Hematopoietic multipotent progenitor cell (in vitro differentiated cells): ENCODE data around the gene LBX1. TPM values are rescaled to one million over a fixed set of nuclear protein-coding genes. Genes with fewer than 3 reads are reported as not detected.
"Not testable (repeated sequence)": the region's sequence is repeated elsewhere in the genome, so short reads cannot be mapped to it uniquely, and the experiment has no call there.

Source experiments
- DNase-seq, 3 donors: peaks; one replicate each; pipeline ENCODE4 v3.0.0-alpha.2; 2011 to 2015; ENCODE audit warnings: low read depth in 2 of 3, low spot score in 2 of 3
- total RNA-seq: library from RNA; depleted of rRNA; stranded (reverse); fragments of >200 nt; gene quantifications from one replicate; pipeline ENCODE4 v1.2.3, GENCODE V29; 2012

LBX1 gene
- total RNA-seq, 1 donor: not detected

DNA sequence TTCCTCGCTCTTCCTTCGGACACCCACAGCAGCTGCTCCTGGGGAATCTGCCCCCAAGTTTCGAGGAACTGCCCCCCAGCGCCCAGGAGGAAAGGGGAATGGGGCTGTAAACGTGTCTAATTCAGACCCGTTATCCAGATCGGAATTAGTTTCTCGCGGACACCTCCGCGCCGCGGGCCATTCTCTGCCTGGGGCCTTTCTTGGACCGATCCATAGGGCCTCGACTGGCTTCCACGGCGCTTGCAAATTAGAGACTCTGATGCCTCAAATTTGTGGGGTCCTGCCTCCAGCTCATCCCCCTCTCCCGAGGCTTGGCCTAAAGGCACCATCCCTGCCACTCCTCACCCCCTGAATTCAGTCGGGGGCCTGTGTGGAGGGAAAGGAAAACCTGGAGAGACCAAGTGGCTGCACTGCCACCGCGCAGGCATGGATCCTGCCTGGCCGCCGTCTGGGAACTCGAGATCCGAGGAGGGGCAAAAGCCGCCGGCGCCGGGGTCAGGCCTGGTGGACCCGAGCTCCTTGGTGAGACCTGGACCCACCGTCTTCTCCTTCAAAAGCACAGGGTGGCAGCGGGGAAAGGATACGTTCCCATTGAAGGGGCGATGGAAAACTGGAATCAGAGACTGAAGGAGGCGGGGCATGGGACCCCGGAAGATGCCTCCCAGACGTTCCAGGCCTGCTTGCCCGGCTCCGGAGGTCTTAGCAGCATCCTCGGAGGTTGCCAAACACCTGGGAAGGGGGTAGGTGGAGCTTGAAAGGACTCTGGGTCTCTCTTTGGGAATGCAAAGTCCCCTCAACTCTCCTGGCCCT is 13.7 kb downstream of the LBX1 start:
- DNase-seq: no peak

DNA sequence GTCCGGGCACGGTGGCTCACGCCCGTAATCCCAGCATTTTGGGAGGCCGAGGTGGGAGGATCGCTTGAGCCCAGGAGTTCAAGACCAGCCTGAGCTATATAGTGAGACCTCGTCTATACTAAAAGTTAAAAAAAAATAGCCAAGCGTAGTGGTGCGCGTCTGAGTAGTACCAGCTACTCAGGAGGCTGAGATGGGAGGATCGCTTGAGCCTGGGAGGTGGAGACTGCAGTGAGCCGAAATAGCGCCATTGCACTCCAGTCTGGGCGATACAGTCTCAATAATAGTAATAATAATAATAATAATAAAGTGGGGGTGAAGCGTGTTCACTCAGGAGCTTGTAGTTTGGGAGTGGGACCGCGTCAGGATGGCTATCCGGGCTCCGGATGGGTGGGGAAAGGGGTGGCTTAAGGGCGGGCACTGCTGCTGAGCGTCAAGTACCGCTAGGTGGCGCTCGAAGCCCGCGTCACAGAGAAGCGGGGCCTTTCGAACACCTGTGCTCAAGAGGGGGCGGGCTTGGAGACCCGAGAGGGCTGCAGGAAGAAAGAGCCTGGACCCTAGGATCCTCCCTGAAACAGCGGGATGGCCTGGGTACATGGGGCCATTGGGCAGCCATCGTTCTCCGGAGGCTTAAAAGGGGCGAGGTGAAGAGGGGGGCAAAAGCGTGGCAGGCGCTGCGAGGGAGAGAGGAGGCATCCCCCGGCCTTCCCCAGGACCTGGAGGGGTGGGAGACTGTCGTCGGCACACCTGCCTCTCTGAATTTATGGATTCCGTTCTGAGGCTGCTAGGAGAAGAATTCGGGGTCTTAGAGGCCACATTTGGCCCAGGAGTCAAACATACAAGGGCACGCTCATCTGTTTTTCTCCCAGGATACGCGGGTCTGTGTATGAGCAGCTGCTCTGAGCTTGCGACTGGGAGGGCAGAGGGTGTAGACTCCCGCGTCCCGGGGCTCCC is 14.5 kb downstream of the LBX1 start:
- DNase-seq: peak; percentile 63 to 73 (median 69)

DNA sequence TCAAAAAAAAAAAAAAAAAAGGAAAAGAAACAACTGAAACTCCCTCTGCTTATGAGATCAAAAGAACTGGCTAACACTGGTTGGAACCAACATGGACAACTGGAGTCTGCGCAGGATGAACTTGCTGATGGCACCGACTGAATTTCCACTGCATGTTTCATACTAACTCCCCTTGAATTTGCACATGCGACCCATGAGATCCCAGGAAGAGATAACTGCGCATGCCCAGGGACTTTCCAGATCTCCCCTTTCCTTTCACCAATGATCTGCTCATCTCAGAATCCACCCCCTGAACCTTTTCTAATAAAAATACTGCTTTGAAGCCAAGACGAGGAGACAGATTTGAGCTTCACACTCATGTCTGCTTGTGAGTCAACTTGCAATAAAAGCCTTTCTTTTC is 20.7 kb downstream of the LBX1 start:
- no peak for DNase-seq

DNA sequence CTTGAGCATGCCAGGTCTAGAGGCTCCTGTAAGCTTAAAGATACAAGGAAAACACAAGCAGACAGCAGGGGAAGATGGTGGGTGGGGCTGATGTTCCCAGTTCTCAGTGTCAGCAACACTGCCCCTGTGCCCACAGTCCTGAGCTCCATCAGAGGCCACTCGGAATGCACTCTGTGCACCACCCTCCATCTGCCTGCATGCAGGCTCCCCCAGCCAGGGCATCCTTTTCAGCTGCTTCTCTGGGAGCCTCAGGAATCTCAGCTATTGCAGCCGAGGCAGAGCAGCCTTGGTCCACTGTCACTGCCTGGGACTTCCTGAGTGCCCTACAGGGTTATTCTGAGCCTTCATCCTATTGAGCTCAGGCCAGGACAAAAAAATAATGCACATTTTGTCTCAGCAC is 22.2 kb downstream of the LBX1 start:
- DNase-seq: no peak

DNA sequence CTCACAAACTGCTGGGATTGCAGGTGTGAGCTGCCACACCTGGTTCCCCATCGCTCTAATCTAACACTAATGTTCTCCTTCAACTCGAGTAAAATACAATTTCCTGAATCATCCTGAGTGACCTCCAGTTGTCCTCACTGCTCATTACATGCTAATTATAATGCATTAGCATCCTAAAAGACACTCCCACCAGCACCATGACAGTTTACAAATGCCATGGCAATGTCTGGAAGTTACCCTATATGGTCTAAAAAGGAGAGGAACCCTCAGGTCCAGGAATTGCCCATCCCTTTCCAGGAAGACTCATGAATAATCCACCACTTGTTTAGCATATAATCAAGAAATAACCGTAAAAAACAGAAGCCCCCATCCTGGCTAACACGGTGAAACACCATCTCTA is 26.6 kb downstream of the LBX1 start:
- not testable (repeated sequence) for DNase-seq

DNA sequence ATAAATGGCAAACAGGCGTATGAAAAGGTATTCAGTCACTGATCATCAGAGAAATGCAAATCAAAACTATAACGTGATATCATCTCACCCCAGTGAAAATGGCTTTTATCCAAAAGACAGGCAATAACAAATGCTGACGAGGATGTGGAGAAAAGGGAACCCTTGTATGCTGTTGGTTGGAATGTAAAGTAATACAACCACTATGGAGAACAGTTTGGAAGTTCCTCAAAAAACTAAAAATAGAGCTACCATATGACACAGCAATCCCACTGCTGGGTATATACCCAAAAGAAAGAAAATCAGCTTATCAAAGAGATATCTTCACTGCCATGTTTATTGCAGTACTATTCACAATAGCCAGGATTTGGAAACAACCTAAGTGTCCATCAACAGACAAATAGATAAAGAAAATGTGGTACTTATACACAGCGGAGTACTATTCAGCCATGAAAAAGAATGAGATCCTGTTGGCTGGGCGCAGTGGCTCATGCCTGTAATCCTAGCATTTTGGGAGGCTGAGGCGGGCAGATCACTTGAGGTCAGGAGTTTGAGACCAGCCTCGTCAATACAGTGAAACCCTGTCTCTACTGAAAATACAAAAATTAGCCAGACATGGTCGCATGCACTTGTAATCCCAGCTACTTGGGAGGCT is 30.8 kb downstream of the LBX1 start:
- not testable (repeated sequence) for DNase-seq

DNA sequence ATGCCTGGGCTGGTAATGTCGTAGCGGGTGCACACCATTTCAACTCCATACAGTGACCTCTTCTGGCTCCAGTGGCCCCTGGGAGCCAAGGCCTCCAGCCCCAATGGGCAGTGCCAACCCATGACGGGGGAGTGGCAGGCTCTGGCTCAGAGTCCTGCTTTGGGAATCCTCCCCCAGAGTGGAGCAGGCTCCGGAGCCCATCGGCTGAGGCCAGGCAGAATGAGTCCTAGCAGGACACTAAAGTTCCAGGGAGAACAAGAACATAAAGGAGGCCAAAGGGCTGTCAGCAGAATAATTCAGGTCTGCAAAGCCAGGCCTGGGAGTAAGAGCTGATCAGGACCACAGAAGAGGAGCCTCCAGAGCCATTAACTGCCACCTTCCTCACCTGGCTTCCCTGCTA is 33.3 kb downstream of the LBX1 start:
- DNase-seq: no peak

DNA sequence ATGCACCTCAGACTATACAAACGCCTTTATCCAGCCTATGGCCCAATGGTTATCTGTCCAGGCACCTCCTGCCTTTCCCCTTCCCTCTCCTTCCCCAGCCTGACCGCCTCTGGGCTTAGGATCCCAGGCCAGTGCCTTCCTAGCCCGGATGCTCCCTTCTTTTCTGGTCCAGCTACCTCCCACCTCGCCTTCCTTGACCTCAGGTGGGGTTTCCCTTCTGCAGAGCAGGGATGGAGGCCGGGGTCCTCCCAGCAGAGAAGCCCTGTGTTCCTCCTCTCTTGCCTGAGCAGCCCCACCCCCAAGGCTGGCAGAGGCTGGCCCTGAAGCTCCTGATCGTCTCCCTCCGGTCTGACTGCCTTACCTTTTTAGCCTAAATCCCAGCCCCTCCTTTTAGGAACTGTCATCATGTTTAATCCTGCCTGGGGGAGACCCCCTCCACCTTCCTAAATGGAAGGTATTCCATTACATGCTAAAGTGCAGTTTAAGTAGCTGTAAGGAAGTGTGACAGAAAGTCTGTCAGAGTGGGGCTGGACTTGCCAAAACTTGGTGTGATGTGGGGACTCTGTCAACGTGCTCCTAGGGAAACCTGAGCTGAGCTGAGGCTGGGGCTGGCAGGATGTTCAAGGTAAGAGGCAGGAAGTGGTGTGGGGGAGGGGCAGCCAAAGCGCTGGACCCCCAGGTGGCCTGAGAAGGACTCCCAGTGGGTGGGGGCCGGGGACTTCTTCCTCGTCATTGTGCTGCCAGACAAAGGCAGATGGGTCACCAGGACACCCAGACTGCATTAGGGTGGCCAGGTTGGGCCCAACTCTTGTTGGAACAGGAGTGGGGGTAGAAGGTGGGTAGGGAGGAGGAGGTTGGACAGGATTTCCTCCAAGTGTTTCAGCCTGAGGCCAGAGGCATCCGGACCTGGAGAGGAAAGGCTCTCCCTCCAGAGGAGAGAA is 39.5 kb downstream of the LBX1 start:
- no peak for DNase-seq

DNA sequence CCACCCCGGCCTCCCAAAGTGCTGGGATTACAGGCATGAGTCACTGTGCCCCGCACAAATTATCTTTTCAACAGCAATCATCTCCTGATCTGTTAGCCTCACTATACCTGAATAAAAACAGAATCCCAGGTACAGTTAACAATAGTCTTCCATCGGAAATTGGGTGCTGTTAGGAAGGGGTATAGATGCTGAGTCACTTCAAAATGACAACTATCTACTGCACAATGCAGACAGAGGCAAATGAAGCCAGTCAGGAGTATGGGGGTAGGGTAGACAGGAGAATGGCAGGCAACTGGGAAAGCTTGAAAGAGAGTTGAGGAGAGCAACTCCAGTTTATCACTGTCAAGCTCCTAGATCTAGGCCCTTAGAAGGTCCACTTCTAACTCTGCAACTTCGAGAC is 40.3 kb downstream of the LBX1 start:
- no peak for DNase-seq

DNA sequence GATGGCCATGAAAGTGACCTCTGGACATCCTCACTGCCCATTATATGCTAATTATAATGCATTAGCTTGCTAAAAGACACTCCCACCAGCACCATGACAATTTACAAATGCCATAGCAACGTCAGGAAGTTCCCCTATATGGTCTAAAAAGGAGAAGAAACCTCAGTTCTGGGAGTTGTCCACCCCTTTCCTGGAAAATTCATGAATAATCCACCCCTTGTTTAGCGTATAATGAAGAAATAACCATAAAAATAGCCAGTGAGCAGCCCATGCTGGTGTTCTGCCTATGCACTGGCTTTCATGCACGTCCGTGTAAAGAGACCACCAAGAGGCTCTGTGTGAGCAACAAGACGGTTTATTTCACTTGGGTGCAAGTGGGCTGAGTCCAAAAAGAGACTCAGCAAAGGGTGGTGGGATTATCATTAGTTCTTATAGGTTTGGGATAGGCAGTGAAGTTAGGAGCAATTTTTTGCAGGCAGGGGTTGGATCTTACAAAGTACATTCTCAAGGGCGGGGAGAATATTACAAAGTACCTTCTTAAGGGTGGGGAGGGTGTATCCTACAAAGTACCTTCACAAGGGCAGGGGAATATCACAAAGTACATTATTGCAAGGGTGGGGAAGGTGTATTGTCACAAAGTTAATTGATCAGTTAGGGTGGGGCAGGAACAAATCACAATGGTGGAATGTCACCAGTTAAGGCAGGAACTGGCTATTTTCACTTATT is 45.6 kb downstream of the LBX1 start:
- DNase-seq: no peak

DNA sequence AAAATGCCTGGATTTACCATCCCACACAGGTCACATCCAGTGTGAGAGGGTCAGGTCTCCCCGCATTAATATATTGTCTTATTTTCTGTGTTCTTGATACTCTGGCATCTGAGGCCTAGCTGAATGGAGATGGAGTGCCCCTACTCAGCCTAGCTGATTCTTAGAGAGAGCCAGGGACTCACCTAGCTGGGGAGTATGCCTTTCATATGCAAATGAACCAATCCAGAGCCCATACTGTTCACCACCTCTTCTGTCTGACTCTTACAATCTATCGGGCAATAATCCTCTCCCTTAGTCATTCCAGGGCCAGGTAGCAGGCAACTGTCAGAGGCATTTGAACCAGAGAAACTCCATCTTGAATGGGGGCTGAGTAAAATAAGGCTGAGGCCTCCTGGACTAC is 46.3 kb downstream of the LBX1 start:
- DNase-seq: no peak

Other genes starting within 250 kb of the LBX1 start
- 81.6 TPM for gene MRPL43, start 242.0 kb downstream of the LBX1 start, total RNA-seq
- 13.2 TPM for gene TWNK, start 241.9 kb downstream of the LBX1 start, total RNA-seq
- 41.2 TPM for gene LZTS2, start 229.7 kb downstream of the LBX1 start, total RNA-seq
- 1.3 TPM for gene PDZD7, start 198.3 kb downstream of the LBX1 start, total RNA-seq
- 123 TPM for gene SFXN3, start 198.2 kb downstream of the LBX1 start, total RNA-seq
- gene KAZALD1, start 167.5 kb downstream of the LBX1 start, total RNA-seq: 5.9 TPM
- not detected for gene TLX1, start 98.2 kb downstream of the LBX1 start, total RNA-seq
- gene BTRC, start 124.7 kb upstream of the LBX1 start, total RNA-seq: 6.7 TPM